HG03432 (cell line): ENCODE data around the gene CCNY.
"Not testable (repeated sequence)": the region's sequence is repeated elsewhere in the genome, so short reads cannot be mapped to it uniquely, and the experiment has no call there.

ENCODE experiments used
- ATAC-seq: cut with Tn5 transposase; IDR thresholded peaks from one replicate; pipeline ENCODE4 v1.9.1; 2021; ENCODE audit warnings: mild to moderate bottlenecking, moderate library complexity; ENCODE audit not compliant: unreplicated experiment

The CCNY gene

GRCh38 chr10:35400595-35401268, 64.4 kb downstream of the CCNY start:
- ATAC-seq: no peak

GRCh38 chr10:35403491-35403890, 67.2 kb downstream of the CCNY start:
- ATAC-seq: not testable (repeated sequence)

- ATAC-seq: not testable (repeated sequence)
Observed at GRCh38 chr10:35404077-35404476, 67.8 kb downstream of the CCNY start.

- not testable (repeated sequence) for ATAC-seq
Observed at GRCh38 chr10:35406003-35406630, 69.8 kb downstream of the CCNY start.

DNA sequence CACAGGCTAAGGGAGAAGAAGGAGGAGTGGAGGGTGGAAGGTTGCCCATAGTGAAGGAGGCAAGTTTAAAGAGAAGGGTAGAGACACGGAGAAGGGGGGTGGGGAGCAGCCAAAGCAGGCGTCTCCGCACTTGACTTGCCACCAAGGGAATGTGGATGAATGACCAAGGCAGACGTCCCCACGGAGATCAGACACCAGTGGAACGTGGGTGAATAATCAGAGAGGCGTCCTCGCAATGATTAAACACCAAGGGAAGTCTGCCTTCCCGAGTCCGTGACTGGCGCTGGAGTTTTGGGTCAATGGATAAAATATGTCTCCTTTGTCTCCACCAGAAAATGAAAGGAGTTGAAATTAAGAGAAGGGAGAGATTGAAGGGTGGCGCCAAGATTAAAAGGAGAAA, 71.4 kb downstream of the CCNY start:
- not testable (repeated sequence) for ATAC-seq

GRCh38 chr10:35409094-35409582, 72.8 kb downstream of the CCNY start:
- ATAC-seq: peak; percentile 89

DNA sequence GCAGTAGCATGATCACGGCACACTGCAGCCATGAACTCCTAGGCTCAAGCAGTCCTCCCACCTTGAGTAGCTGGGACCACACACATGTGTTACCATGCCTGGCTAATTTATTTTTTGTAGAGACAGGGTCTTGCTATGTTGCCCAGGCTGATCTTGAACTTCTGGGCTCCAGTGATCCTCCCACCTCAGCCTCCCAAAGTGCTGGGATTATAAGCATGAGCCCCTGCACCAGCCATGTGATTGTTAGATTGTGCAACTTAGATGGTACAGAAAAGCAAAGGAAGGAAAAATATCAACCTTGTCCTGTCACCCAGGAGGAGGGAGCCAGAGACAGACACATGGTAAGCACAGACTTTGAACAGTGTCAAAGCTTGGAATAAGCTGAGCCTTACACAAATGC, 73.5 kb downstream of the CCNY start:
- no peak for ATAC-seq

GRCh38 chr10:35412003-35412723, 75.9 kb downstream of the CCNY start:
- no peak for ATAC-seq

DNA sequence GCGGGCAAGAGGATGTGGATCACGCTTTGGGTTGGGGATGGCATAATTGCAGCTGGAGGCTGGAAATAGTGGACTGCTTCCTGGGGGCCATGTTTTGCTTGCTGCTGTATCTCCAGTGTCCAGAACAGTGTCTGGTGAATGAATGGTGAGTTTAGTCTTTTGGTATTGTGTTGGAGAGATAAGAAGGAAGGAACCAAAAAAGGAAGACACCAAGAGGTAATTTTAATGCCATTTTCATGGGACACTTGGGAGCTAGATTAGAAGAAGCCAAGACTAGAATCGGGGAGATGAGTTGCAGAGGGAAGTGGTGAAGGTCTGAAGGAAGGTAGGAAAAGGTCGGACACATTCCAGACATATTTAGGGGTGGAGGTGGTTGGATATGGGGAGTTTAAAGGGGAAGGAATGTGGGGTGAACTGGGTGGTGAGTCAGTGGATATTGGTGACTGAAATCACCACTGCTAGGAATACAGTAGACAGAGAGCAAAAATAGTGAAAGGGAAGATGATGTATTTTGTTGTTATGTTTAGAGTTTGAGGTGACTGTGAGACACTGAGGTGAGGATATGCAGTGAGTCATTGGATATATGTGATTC, 76.7 kb downstream of the CCNY start:
- ATAC-seq: no peak

- no peak for ATAC-seq
Observed at GRCh38 chr10:35413985-35414861, 77.9 kb downstream of the CCNY start.

DNA sequence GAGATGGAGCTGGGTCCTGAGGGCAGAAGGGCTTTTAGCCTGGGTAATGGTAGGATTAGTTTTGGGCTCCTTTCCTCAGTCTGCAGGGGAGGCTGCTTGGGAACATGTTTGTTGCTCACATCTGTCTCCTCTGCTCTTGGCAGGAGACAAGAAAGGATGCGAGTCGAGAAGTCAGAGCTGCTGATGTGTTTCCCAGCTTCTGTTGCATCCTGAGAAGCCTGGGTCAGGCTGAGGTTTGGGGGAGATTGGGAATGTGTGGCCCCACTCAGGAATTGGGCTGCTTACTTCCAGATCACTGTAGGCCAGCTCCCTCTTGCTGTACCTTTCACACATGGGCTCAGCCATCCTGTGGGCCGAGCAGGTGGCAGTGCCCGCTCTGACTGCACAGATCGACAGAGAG, 79.2 kb downstream of the CCNY start:
- no peak for ATAC-seq

- no peak for ATAC-seq
Observed at GRCh38 chr10:35416619-35417312, 80.5 kb downstream of the CCNY start.

DNA sequence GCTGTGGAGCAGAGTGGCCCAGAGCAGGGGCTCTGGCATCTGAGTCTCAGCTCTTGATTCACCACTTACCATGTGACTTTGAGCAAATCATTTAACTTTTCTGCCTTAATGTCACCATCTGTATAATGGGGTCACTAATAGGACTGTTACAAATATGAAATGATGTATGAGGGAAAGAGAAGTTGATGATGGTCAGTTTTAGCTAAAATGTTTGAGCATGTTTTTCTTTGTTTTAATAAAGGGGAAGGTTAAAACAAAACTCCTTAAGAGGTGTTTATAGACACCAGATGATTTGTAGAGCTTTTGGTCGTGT, 81.0 kb downstream of the CCNY start:
- no peak for ATAC-seq

DNA sequence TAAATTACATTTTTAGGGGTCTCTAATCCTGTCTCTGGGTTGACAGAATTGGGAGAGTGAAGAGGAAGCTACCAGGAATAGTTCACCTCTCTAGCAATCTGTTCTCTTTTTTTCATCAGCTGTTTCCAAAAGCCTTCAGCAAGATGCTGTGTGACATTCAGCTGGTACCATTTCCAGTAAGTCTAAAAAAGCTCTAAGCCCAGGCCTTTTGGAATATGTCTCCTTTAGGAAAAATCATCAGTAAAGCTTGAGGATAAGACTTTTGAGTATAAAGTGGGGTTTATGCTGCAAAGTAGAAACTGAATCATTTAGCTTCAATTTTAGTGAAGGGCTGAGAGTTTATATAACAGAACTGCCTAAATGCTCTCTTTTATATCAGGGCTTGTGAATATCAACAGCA, 81.5 kb downstream of the CCNY start:
- no peak for ATAC-seq

DNA sequence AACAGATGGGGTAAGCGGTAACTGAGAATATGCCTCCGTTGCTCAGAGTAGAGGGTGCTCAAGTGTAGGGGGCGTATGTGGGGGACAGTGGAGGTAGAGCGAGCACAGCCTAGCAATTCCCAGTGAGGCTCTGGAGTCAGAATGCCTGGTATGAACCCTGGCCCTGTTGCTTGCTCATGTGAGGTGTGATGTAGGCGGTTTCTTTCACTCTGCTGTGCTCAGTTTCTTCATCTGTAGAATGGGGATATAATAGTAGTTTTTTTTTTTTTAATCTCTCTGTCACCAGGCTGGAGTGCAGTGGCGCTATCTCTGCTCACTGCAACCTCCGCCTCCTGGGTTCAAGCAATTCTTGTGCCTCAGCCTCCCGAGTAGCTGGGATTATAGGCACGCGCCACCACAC, 82.3 kb downstream of the CCNY start:
- not testable (repeated sequence) for ATAC-seq

DNA sequence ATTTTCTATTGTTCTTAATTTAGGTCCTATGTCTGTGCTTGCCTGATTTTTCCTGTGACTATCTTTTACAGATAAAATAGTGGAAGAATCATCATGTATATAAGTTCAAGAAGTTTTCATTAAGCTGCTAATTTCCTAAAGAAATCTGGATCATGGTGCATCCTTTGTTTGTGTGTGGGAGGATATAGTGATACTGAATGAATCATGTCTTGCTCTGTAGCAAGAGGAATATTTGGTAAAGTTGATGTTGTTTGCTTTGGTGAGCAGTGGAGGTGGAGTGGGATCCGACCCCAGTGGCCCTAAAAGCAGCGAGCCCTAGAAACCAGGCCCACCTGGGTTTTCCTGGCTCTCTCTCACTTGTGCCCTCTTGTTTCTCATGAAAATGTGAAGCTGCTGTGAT, 83.7 kb downstream of the CCNY start:
- no peak for ATAC-seq

GRCh38 chr10:35420827-35421552, 84.7 kb downstream of the CCNY start:
- no peak for ATAC-seq

DNA sequence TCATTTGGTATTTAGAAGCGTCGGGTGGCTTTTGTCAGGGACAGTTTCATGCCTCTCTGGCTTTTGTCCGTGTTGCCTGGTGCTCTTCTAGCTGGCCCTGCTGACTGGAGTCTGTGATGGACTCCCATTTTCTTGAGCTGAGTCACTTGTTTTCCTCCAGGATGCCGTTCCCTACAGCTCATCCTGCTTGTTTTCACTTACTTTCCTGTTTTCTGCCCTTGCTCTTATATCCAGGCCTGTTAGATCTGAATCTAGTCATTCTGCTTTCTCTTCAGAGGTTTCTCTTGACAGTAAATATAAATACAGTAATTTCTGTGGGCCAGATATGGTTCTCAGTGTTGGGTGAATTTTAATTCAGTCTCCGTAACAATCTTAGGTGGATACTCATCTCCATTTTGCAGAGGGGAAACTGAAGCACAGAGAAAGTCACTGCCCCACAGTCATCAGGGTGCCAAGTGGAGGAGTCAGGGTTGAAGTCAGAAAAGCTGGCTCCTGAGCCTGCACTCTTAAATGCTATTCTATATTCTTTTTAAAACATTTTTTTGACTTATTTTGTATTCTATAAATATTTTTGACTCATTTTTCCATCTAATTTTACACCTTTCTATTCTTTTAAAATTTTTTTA, 85.4 kb downstream of the CCNY start:
- ATAC-seq: no peak

GRCh38 chr10:35422228-35422627, 85.9 kb downstream of the CCNY start:
- ATAC-seq: no peak
